Adrenal gland (tissue), 12 donors: ENCODE data around the gene SORBS1. TPM values are rescaled to one million over a fixed set of nuclear protein-coding genes. Genes with fewer than 3 reads are reported as not detected.

Source experiments
- DNase-seq, 7 donors: peaks; one replicate each; pipeline ENCODE4 v3.0.0-alpha.2; 2019 to 2020
- H3K27ac ChIP-seq, 5 donors: fragments of 200-600 bp; sonication (generic) in 4 of 5; 1 replicate in 3 of 5; 2 replicates in 2 of 5; pipeline versions ENCODE4 v1.5.1 to v1.8.0; 2016 to 2020; ENCODE audit warnings: mild to moderate bottlenecking in 1 of 5
- H3K27me3 ChIP-seq: fragments of 200-600 bp; 2 replicates; pipeline ENCODE4 v1.8.0; 2021
- H3K36me3 ChIP-seq, 2 donors: fragments of 200-600 bp; replicated peaks in 1 of 2; 1 replicate in 1 of 2; 2 replicates in 1 of 2; pipeline versions ENCODE4 v1.5.1 to v1.8.0; 2018 to 2022
- H3K4me1 ChIP-seq, 2 donors: fragments of 200-600 bp; replicated peaks in 1 of 2; 1 replicate in 1 of 2; 2 replicates in 1 of 2; pipeline versions ENCODE4 v1.5.1 to v1.8.0; 2018 to 2021
- H3K4me3 ChIP-seq, 4 donors: fragments of 200-600 bp; sonication (generic) in 3 of 4; one replicate each; pipeline ENCODE4 v1.5.1; 2016 to 2018
- H3K9me3 ChIP-seq, 3 donors: fragments of 200-600 bp; sonication (generic) in 1 of 3; replicated peaks in 1 of 3; 1 replicate in 2 of 3; 2 replicates in 1 of 3; pipeline versions ENCODE4 v1.5.1 to v1.8.0; 2016 to 2021
- POLR2A ChIP-seq, 2 donors: fragments of 450-650 bp; IDR thresholded peaks; one replicate each; pipeline ENCODE4 v1.6.1; 2017; ENCODE audit warnings: antibody characterized with exemption in 2 of 2, mild to moderate bottlenecking in 2 of 2, moderate library complexity in 1 of 2
- WGBS, 4 donors: extraction: QIAGEN DNeasy Blood & Tissue Kit in 2 of 4; methylation state at CpG; one replicate each; pipeline versions ENCODE4 v1.1.5 to v1.1.7; 2013 to 2017; 5-methylcytosine and 5-hydroxymethylcytosine counted together
- intact Hi-C, 2 donors: fragments of 100-400 bp; cut with DNase I; formaldehyde crosslinking; loops; one replicate each; pipeline versions ENCODE4 v1.14.1 to v1.15.0; 2022 to 2023
- polyA plus RNA-seq, 3 donors: library from polyadenylated mRNA; stranded (reverse); fragments of 200-250 nt in 2 of 3; fragments of 350-450 nt in 1 of 3; fragmentation: Illumina TruSeq in 1 of 3; extraction: RNeasy Lipid Tissue Mini Kit (QIAGEN cat#74804) in 1 of 3; gene quantifications; one replicate each; pipeline ENCODE4 v1.2.3, GENCODE V29; 2013 to 2014
- total RNA-seq, 9 donors: library from RNA; depleted of rRNA in 4 of 9; stranded (reverse); fragments of >200 nt in 4 of 9; fragments of 120-200 nt in 1 of 9; fragmentation: NEBNext Ultra II Directional in 1 of 9; extraction: Animal tissue kit (Norgen Biotek cat#: 25700) in 1 of 9; gene quantifications; one replicate each; pipeline versions ENCODE4 v1.1.0 to v1.2.4, GENCODE V29; 2013 to 2023
- TF ChIP-seq, protein P1 (sequence below), 6 experiments: fragments of 450-650 bp in 4 of 6; fragments of 200-600 bp in 2 of 6; sonication (generic) in 1 of 6; IDR thresholded peaks; 1 replicate in 5 of 6; 2 replicates in 1 of 6; pipeline versions ENCODE4 v1.5.1 to v1.8.0; 2016 to 2021; ENCODE audit warnings: antibody characterized with exemption in 6 of 6, mild to moderate bottlenecking in 2 of 6, moderate library complexity in 1 of 6
- donor health status: healthy with polysubstance abuse.
- donor health status: Bipolar disorder and iron deficiency.
- donor health status: DM: yes; HTN: yes; CAD: no.
- donor health status: DM: no; HTN: no; CAD: no.
- donor health status: DM: no; HTN: no; CAD: no.
- donor health status: DM: yes; HTN: yes; CAD: no.

Gene SORBS1
- total and polyA plus RNA-seq, 12 donors, result 9.5 to 43.4 (median 19.0) TPM

- H3K4me3 ChIP-seq, result no peak overlapping the region
- H3K27ac ChIP-seq, result no peak overlapping the region
- intact Hi-C loops, result no loop called here
- no peaks in the 10 kb centered on the region for H3K9me3 ChIP-seq
- DNase-seq, result no peak
- TF ChIP-seq, protein P1, sequence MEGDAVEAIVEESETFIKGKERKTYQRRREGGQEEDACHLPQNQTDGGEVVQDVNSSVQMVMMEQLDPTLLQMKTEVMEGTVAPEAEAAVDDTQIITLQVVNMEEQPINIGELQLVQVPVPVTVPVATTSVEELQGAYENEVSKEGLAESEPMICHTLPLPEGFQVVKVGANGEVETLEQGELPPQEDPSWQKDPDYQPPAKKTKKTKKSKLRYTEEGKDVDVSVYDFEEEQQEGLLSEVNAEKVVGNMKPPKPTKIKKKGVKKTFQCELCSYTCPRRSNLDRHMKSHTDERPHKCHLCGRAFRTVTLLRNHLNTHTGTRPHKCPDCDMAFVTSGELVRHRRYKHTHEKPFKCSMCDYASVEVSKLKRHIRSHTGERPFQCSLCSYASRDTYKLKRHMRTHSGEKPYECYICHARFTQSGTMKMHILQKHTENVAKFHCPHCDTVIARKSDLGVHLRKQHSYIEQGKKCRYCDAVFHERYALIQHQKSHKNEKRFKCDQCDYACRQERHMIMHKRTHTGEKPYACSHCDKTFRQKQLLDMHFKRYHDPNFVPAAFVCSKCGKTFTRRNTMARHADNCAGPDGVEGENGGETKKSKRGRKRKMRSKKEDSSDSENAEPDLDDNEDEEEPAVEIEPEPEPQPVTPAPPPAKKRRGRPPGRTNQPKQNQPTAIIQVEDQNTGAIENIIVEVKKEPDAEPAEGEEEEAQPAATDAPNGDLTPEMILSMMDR (IDR thresholded peaks at IDR 0.05), result no peak
- TF ChIP-seq POLR2A (IDR thresholded peaks at IDR 0.05), result no peak
- peaks cover 23 to 35% of the 10 kb centered on the region in 2 donors for H3K4me1 ChIP-seq
- no peaks in the 10 kb centered on the region for H3K36me3 ChIP-seq
- H3K27me3 ChIP-seq, result no peaks in the 10 kb centered on the region
- WGBS, 4 donors, result 89 to 91% (median 91%) methylated on average over 4 of the region's 4 CpGs
Observed at GRCh38 chr10:95411635-95412034, 149.5 kb downstream of the SORBS1 start.

- Histone ChIP-seq H3K4me3 (no peak overlapping the region), H3K4me1 (peaks cover 29 to 46% of the 10 kb centered on the region in 2 donors), H3K27ac (peak overlapping the region; percentile 45 to 84 (median 62)), H3K9me3 (no peaks in the 10 kb centered on the region), H3K36me3 (no peaks in the 10 kb centered on the region), H3K27me3 (no peaks in the 10 kb centered on the region)
- TF ChIP-seq POLR2A (IDR thresholded peaks at IDR 0.05), result peak in 1 of 2 donors; percentile 53
- TF ChIP-seq, protein P1 (IDR thresholded peaks at IDR 0.05), result no peak
- intact Hi-C loops, result no loop called here
- peak in 5 of 7 donors; percentile 46 to 67 (median 59) for DNase-seq
- 15 to 23% (median 19%) methylated on average over 3 of the region's 3 CpGs for WGBS, 4 donors
Observed at GRCh38 chr10:95408983-95409873, 151.9 kb downstream of the SORBS1 start.

GRCh38 chr10:95408148-95408960, 152.8 kb downstream of the SORBS1 start:
- Histone ChIP-seq H3K9me3 (no peaks in the 10 kb centered on the region), H3K27me3 (no peaks in the 10 kb centered on the region), H3K4me3 (no peak overlapping the region), H3K36me3 (no peaks in the 10 kb centered on the region), H3K27ac (peak overlapping the region; percentile 45 to 84 (median 62)), H3K4me1 (peaks cover 29 to 47% of the 10 kb centered on the region in 2 donors)
- intact Hi-C loops, result no loop called here
- peak in 2 of 7 donors; percentile 37 to 42 for DNase-seq
- 77 to 85% (median 84%) methylated on average over 7 of the region's 7 CpGs for WGBS, 4 donors
- TF ChIP-seq, protein P1 (IDR thresholded peaks at IDR 0.05), result no peak
- no peak for TF ChIP-seq POLR2A (IDR thresholded peaks at IDR 0.05)

- intact Hi-C loops, result no loop called here
- H3K4me1 ChIP-seq, result peaks cover 29 to 47% of the 10 kb centered on the region in 2 donors
- no peak overlapping the region for H3K4me3 ChIP-seq
- H3K27ac ChIP-seq, result peak overlapping the region in 2 of 5 donors; percentile 16 to 84
- no peak for DNase-seq
- no peaks in the 10 kb centered on the region for H3K27me3 ChIP-seq
- no peak for TF ChIP-seq POLR2A (IDR thresholded peaks at IDR 0.05)
- TF ChIP-seq, protein P1 (IDR thresholded peaks at IDR 0.05), result no peak
- no peaks in the 10 kb centered on the region for H3K9me3 ChIP-seq
- WGBS, 4 donors, result 90 to 97% (median 93%) methylated on average over 7 of the region's 7 CpGs
- H3K36me3 ChIP-seq, result no peaks in the 10 kb centered on the region
Observed at GRCh38 chr10:95407546-95407945, 153.6 kb downstream of the SORBS1 start.
